HG02938 (cell line): ENCODE data around the gene SSH2.
"Not testable (repeated sequence)": the region's sequence is repeated elsewhere in the genome, so short reads cannot be mapped to it uniquely, and the experiment has no call there.

ENCODE experiments used
- ATAC-seq: cut with Tn5 transposase; IDR thresholded peaks from one replicate; pipeline ENCODE4 v1.9.1; 2021; ENCODE audit warnings: mild to moderate bottlenecking, moderate library complexity; ENCODE audit not compliant: unreplicated experiment

Gene SSH2

DNA sequence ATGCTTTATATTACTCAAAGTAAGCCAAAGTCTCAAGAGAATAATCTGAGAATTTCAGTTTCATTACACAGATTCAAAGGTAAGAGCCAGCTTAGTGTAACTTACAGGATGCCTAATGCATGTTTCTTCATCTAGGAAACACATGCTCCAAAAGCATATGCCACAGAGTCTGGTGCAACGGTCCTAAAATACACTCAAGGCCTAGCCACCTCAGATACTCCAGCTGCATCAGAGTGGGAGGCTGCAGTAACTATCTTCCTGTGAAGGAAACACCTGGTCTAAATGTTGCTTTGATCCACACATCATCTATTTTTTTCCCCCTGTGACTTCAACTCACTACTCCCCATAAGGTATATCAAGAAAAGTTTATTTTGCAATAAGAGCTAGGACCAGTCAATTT, 255.7 kb downstream of the SSH2 start:
- ATAC-seq: no peak

- no peak for ATAC-seq
Measured at GRCh38 chr17:29671661-29672060, 258.4 kb downstream of the SSH2 start.

GRCh38 chr17:29669266-29669665, 260.8 kb downstream of the SSH2 start:
- ATAC-seq: no peak

DNA sequence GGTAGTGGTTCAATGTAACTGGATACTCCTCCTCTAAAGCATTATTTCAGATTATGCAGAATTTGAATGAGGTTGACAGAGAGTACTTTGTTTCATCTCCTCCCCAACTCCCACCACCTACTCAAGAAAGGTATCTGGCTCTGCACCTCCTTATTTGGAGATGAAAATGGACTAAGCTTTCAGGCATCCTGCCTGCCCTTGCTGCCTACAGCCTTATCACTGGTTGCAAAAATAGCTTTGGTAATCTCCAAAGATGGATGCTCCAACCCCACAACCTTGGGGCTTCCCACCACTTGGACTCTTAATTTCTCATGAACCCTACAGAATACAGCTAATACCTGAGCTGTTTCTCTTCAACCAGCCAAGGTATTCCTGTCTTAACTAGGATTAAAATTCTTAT, 262.1 kb downstream of the SSH2 start:
- no peak for ATAC-seq

- no peak for ATAC-seq
Measured at GRCh38 chr17:29665481-29665810, 264.6 kb downstream of the SSH2 start.

DNA sequence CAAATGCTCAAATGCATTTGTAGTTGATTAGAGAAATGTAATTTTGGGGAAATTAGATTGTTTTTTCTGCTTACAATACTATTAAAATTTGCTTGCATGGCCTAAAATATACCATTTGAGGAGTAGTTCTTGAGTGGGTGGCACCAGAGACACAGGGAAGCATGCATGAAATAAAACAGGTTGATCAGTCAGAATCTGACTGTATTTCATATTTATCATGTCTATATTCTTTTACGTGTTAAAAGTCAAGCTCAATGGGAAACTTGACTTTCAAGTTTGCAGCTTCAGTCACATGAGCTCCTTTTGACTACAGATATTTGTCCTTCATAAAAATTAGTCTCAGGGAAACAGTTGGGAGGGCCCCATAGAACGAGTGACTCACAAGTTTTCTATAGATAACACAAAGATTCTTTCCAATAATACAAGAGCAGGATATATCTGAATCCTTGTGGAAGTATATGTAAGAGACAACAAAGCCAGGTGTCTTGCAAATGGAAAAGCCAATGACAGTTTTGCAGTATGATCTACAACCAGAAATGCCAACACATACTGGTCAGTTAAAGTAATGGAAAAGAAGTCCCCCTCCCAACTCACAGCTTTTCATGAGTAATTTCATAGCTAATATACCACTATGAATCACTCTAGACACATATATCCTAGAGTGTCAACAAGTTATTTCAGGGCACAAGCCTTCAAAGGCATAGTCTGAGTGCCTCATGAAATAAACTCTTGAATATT, 265.1 kb downstream of the SSH2 start:
- no peak for ATAC-seq

DNA sequence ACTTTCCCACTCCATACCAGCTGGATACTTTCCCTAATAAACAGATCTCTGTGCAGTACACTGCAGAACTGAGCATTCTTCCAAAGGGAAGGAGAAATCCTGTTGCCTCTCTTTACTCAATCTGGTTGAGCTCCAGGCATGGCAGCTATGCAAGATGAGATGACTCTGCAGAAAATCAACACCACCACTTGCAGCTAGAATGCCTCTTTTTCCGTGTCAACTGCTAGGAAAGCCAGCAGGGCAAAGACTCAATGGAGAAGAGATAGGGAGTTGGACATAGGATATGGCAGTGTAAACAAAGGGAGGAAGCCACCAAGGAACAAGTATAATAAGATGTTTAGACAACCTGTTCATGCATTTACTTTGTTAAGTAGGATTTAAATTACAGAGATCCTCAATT, 266.9 kb downstream of the SSH2 start:
- ATAC-seq: no peak

DNA sequence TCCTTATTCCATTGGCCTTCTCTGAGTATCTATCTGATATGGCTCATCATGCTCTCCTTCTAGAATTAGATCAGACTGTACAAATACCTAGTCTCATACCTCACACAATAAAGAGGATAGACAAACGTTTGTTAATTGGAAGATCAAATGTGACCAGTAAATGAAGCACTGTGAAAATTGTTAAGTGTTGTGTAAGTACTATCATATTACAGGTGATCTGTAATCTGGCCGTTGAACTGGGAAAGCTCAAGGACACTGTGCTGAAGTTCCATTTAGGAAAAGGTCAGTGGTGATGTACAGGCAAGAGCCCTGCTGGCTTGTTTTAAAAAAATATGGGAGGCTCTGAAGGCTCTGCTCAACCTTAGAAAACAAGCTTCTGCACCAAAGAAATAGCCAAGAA, 268.8 kb downstream of the SSH2 start:
- no peak for ATAC-seq

DNA sequence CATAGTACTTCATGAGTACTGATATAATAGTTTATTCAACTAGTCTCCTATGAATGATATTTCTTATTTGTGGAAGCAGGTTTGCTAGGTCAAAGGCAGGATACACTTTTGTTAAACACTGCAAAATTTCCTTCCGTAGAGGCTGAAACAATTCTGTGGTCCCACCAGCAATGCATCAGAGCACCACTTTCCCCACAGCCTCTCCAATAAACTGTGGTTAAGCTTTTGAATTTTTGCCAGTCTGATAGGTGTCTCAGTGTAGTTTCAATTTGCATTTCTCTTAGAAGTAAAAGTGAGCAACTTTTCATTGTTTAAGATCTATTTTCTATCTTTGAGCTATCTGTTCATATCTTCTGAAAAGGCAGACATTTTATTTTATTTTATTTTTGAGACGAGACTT, 270.9 kb downstream of the SSH2 start:
- no peak for ATAC-seq

DNA sequence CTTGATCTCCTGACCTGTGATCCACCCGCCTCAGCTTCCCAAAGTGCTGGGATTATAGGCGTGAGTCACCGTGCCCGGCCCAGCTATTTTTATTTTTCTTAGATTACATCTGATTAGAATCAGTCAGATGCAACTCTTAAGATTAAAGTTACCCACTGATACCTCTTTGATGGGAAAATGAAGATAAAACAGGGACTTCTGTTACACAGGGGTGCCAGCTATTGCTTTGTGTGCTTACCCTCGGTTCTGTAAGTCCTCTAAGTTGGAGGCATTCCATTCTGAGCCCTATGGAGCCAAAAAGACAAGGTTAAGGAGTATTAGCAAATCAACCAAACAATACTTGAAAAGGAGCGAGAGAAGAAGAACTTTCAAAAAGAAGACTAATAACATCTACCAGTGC, 274.7 kb downstream of the SSH2 start:
- ATAC-seq: no peak

GRCh38 chr17:29653995-29654714, 275.9 kb downstream of the SSH2 start:
- no peak for ATAC-seq

- ATAC-seq: no peak
Measured at GRCh38 chr17:29652976-29653375, 277.1 kb downstream of the SSH2 start.

DNA sequence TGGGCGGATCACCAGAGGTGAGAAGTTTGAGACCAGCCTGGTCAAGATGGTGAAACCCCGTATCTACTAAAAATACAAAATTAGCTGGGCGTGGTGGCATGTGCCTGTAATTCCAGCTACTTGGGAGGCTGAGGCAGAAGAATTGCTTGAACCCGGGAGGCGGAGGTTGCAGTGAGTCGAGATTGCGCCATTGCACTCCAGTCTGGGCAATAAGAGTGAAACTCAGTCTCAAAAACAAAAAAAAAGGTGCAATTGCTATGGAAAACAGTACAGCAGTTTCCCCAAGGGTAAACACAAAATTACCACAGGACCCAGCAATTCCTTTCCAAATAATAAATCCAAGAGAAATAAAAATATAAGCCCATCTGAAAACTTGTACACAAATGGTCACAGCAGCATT, 278.1 kb downstream of the SSH2 start:
- ATAC-seq: not testable (repeated sequence)

DNA sequence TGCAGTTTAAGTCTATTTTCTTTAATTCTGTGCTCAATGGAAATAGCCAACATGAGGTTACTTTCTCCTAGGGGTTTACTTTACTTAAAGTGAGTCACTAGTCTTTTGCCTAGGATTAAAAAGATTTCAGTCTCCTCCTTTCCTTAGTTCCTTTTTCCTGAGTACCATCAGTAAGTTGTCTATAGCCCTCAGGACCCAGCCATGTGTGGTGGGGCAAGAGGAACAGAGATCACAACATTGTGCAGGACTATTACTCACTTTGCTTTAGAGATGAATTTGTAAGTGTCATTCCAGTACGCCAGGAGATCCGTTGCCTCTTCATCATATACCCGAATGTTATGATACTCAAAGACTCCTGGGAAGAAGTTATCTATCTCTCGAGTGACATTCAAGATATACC, 279.6 kb downstream of the SSH2 start:
- ATAC-seq: no peak

DNA sequence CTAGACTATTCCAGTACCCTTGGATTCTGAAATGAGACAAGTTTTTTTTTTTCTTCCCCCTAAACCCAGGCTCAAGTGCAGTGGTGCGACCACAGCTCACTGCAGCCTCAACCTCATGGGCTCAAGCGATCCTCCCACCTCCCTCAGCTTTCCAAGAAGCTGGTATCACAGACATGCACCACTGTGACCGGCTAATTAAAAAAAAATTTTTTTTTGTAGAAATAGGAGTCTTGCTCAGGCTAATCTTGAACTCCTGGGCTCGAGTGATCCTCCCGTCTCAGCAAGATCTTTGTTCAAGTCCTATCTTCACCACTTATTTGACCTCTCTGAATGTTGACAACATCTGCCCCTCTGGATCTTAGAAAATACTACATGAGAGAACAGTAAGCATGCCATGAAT, 280.7 kb downstream of the SSH2 start:
- ATAC-seq: no peak

DNA sequence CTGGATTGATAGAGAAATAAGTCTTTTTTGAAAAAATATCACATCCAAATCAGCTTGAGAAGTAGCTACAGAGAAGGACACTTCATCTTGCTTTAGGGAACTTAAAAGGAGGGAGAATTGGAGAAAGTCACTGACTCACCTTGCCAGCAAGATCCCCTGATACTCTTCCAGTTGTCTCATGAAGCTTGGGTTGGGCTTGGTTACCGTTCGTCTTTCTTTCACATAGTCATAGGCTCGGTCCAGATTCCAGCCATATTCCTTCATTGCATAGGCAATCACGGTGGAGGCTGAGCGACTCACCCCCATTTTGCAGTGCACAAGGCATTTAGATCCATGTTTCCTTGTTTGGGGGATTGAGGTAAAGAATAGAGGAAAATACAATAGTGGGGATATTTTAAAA, 282.0 kb downstream of the SSH2 start:
- ATAC-seq: no peak

DNA sequence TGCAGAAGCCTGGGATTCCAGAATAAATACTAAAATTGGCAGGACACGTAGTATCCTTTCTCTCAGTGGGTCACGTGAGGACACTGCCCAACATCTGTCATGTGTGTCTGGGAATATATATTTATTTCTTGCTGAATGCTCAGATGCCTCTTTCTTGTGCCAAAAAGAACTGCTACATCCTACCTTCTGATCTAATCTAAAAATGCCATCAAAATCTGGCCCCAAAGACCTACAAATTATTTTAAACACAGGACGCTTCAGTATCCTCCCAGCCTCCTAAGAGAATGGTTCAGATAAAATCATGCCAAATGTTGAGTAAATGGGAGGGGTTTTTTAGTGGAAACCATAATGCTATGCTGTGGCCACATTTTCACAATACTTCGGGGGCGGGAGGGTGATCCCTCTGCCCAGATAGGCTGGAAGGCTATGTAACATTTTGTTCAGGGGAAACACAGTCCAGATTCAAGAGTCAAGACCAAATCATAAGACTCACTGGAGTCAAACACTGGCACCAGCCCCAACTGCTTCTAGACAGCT, 284.4 kb downstream of the SSH2 start:
- no peak for ATAC-seq

GRCh38 chr17:29643817-29644160, 286.2 kb downstream of the SSH2 start:
- ATAC-seq: no peak

GRCh38 chr17:29642171-29642611, 287.8 kb downstream of the SSH2 start:
- no peak for ATAC-seq

- ATAC-seq: no peak
Measured at GRCh38 chr17:29640981-29641642, 288.9 kb downstream of the SSH2 start.

DNA sequence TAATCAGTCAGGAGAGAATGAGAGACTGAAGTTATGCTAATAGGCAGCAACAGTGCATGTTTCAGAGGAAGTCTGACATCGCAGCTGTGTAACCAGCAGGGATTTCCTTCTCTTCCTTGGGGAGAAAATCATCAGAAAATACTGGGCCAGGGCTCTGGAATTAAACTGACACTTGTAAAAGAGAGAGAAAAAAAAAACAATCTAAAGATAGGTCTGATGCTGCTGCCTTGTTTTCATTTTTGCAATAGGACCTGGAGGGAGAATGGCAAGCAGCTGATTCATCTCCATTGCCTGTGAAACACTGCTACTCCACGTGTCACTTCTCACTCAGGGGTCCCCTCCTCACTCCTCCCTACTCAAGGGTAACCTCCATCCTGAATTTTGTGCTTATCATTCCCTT, 289.6 kb downstream of the SSH2 start:
- ATAC-seq: no peak

DNA sequence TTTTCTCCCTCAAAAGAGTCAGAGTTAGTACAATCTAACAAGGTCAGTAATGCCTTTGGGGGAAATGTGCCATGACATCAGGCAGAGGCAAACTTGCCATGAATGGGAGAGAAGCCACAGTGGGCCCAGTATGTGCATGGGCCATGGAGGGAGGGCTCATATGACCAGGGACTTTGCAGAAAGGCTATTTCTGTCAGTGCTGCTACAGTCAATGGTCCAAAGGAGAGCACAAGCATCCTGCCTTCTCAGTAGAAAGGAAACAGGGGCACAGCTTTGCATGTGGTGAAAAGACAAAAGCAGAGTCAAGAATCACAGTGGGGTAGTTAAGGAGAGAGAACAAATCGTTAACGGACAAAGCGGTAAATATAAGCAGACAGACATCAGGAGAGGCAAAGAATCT, 296.1 kb downstream of the SSH2 start:
- no peak for ATAC-seq
